Neutrophil (primary cell): ENCODE data around the gene SAMHD1.
"Not testable (repeated sequence)": the region's sequence is repeated elsewhere in the genome, so short reads cannot be mapped to it uniquely, and the experiment has no call there.

Source experiments
- H3K27ac ChIP-seq: fragments of 200-600 bp; sonication (generic); 2 replicates; pipeline ENCODE4 v1.5.1; 2016; ENCODE audit warnings: mild to moderate bottlenecking, moderate library complexity
- H3K27me3 ChIP-seq: fragments of 200-600 bp; sonication (generic); 2 replicates; pipeline ENCODE4 v1.6.0; 2016; ENCODE audit warnings: mild to moderate bottlenecking
- H3K36me3 ChIP-seq: fragments of 200-600 bp; sonication (generic); 2 replicates; pipeline ENCODE4 v1.5.1; 2017
- H3K4me1 ChIP-seq, 2 experiments: fragments of 200-600 bp in 1 of 2; sonication (generic) in 1 of 2; 1 replicate in 1 of 2; 2 replicates in 1 of 2; pipeline versions ENCODE4 v1.5.1 to v1.6.1; 2013 to 2016; ENCODE audit warnings: low read depth in 1 of 2, low read length in 1 of 2, mild to moderate bottlenecking in 1 of 2, moderate library complexity in 1 of 2; ENCODE audit not compliant: control insufficient read depth in 1 of 2, insufficient read depth in 1 of 2
- H3K4me3 ChIP-seq, 2 experiments: fragments of 200-600 bp in 1 of 2; sonication (generic) in 1 of 2; 1 replicate in 1 of 2; 2 replicates in 1 of 2; pipeline ENCODE4 v1.5.1; 2013 to 2016; ENCODE audit warnings: low read depth in 1 of 2, low read length in 1 of 2, mild to moderate bottlenecking in 1 of 2, moderate library complexity in 1 of 2
- H3K9me3 ChIP-seq: fragments of 200-600 bp; sonication (generic); 2 replicates; pipeline ENCODE4 v1.5.1; 2016
- CTCF ChIP-seq: fragments of 200-600 bp; sonication (generic); IDR thresholded peaks from 2 replicates; pipeline ENCODE4 v1.5.1; 2016; ENCODE audit warnings: antibody characterized with exemption

SAMHD1 gene

GRCh38 chr20:36932476-36933426 is 18.8 kb downstream of the SAMHD1 start:
- no peaks in the 10 kb centered on the region for H3K27me3 ChIP-seq
- no peaks in the 10 kb centered on the region for H3K9me3 ChIP-seq
- peak overlapping the region; percentile 12 for H3K27ac ChIP-seq
- H3K36me3 ChIP-seq, result peaks cover 67% of the 10 kb centered on the region
- H3K4me1 ChIP-seq, result peaks cover 0 to 3% of the 10 kb centered on the region in 2 experiments
- H3K4me3 ChIP-seq, result no peak overlapping the region
- no peak for TF ChIP-seq CTCF

GRCh38 chr20:36932067-36932466 is 19.4 kb downstream of the SAMHD1 start:
- H3K27ac ChIP-seq, H3K4me1 ChIP-seq: not testable (repeated sequence)

GRCh38 chr20:36929691-36930090 is 21.8 kb downstream of the SAMHD1 start:
- no peak overlapping the region for H3K4me3 ChIP-seq
- no peak overlapping the region for H3K27ac ChIP-seq
- no peak for TF ChIP-seq CTCF
- peaks cover 0 to 3% of the 10 kb centered on the region in 2 experiments for H3K4me1 ChIP-seq
- H3K36me3 ChIP-seq, result peaks cover 84% of the 10 kb centered on the region
- no peaks in the 10 kb centered on the region for H3K27me3 ChIP-seq
- H3K9me3 ChIP-seq, result no peaks in the 10 kb centered on the region

More at GRCh38 chr20:36932067-36932466, 19.4 kb downstream of the SAMHD1 start:
- H3K4me3 ChIP-seq, H3K9me3 ChIP-seq, H3K27me3 ChIP-seq: not testable (repeated sequence)
- peaks cover 73% of the 10 kb centered on the region for H3K36me3 ChIP-seq

- no peak for TF ChIP-seq CTCF
- Histone ChIP-seq H3K27me3 (no peaks in the 10 kb centered on the region), H3K4me3 (no peak overlapping the region), H3K36me3 (peaks cover 82% of the 10 kb centered on the region), H3K27ac (no peak overlapping the region), H3K9me3 (no peaks in the 10 kb centered on the region), H3K4me1 (peaks cover 0 to 3% of the 10 kb centered on the region in 2 experiments)
Observed at GRCh38 chr20:36929290-36929689, 22.2 kb downstream of the SAMHD1 start.

GRCh38 chr20:36927704-36928103 is 23.8 kb downstream of the SAMHD1 start:
- Histone ChIP-seq H3K4me1 (peaks cover 0 to 3% of the 10 kb centered on the region in 2 experiments), H3K36me3 (peaks cover 66% of the 10 kb centered on the region), H3K27ac (no peak overlapping the region), H3K27me3 (no peaks in the 10 kb centered on the region), H3K9me3 (no peaks in the 10 kb centered on the region), H3K4me3 (no peak overlapping the region)
- no peak for TF ChIP-seq CTCF

- Histone ChIP-seq H3K9me3 (no peaks in the 10 kb centered on the region), H3K27ac (no peak overlapping the region), H3K36me3 (peaks cover 59% of the 10 kb centered on the region), H3K27me3 (no peaks in the 10 kb centered on the region), H3K4me3 (no peak overlapping the region), H3K4me1 (no peaks in the 10 kb centered on the region)
- no peak for TF ChIP-seq CTCF
Observed at GRCh38 chr20:36926653-36927200, 24.8 kb downstream of the SAMHD1 start.
